ENCODE results near the gene LETM1. TPM values are rescaled to one million over a fixed set of nuclear protein-coding genes. Genes with fewer than 3 reads are reported as not detected.

The LETM1 gene
- total RNA-seq, 4 donors from 2014 or later: 93.3 to 151 (median 121) TPM

GRCh38 chr4:1792832-1793495 is 63.0 kb downstream of the LETM1 start, which contains the start of gene FGFR3:
FGFR3 (plus strand) TSS chr4:1793293; CDS start chr4:1793935, 642 bp downstream.
- H3K4me1 ChIP-seq: peaks cover 8 to 40% (median 19%) of the 10 kb centered on the region in 4 donors
- H3K4me3 ChIP-seq: peak within 1 kb of the TSS; percentile 46 to 88 (median 66)
- peaks cover 0 to 18% of the 10 kb centered on the region in 2 donors for H3K27me3 ChIP-seq
- TF ChIP-seq CTCF (IDR thresholded peaks at IDR 0.05) (no peak), POLR2A (IDR thresholded peaks at IDR 0.05) (peak in 1 of 2 donors; percentile 92)
- peak in 2 of 3 donors; percentile 60 to 80 for DNase-seq
- peak within 1 kb of the TSS in 3 of 4 donors; percentile 75 to 94 (median 85) for H3K27ac ChIP-seq
- H3K9me3 ChIP-seq: no peaks in the 10 kb centered on the region
- H3K36me3 ChIP-seq: no peaks in the 10 kb centered on the region

GRCh38 chr4:1792158-1792831 is 63.7 kb downstream of the LETM1 start:
- Histone ChIP-seq H3K4me3 (peak overlapping the region in 2 of 4 donors; percentile 32 to 88), H3K4me1 (peaks cover 7 to 33% (median 19%) of the 10 kb centered on the region in 4 donors), H3K9me3 (no peaks in the 10 kb centered on the region), H3K36me3 (no peaks in the 10 kb centered on the region), H3K27me3 (peaks cover 0 to 18% of the 10 kb centered on the region in 2 donors), H3K27ac (peak overlapping the region in 2 of 4 donors; percentile 31 to 50)
- no peak for TF ChIP-seq CTCF (IDR thresholded peaks at IDR 0.05)
- TF ChIP-seq POLR2A (IDR thresholded peaks at IDR 0.05): no peak
- no peak for DNase-seq

GRCh38 chr4:1790005-1790404 is 66.0 kb downstream of the LETM1 start:
- no peaks in the 10 kb centered on the region for H3K9me3 ChIP-seq
- peaks cover 0 to 9% of the 10 kb centered on the region in 2 donors for H3K27me3 ChIP-seq
- peaks cover 0 to 18% (median 11%) of the 10 kb centered on the region in 4 donors for H3K4me1 ChIP-seq
- H3K27ac ChIP-seq: no peak overlapping the region
- H3K4me3 ChIP-seq: no peak overlapping the region
- DNase-seq: no peak
- no peak for TF ChIP-seq POLR2A (IDR thresholded peaks at IDR 0.05)
- no peak for TF ChIP-seq CTCF (IDR thresholded peaks at IDR 0.05)
- H3K36me3 ChIP-seq: no peaks in the 10 kb centered on the region

- Histone ChIP-seq H3K9me3 (no peaks in the 10 kb centered on the region), H3K4me1 (peaks cover 0 to 14% (median 7%) of the 10 kb centered on the region in 4 donors), H3K36me3 (no peaks in the 10 kb centered on the region), H3K27me3 (peaks cover 0 to 5% of the 10 kb centered on the region in 2 donors), H3K27ac (no peak overlapping the region), H3K4me3 (no peak overlapping the region)
- TF ChIP-seq POLR2A (IDR thresholded peaks at IDR 0.05) (no peak), CTCF (IDR thresholded peaks at IDR 0.05) (no peak)
- no peak for DNase-seq
These were observed 66.4 kb downstream of the LETM1 start for GRCh38 chr4:1789552-1789951.

DNA sequence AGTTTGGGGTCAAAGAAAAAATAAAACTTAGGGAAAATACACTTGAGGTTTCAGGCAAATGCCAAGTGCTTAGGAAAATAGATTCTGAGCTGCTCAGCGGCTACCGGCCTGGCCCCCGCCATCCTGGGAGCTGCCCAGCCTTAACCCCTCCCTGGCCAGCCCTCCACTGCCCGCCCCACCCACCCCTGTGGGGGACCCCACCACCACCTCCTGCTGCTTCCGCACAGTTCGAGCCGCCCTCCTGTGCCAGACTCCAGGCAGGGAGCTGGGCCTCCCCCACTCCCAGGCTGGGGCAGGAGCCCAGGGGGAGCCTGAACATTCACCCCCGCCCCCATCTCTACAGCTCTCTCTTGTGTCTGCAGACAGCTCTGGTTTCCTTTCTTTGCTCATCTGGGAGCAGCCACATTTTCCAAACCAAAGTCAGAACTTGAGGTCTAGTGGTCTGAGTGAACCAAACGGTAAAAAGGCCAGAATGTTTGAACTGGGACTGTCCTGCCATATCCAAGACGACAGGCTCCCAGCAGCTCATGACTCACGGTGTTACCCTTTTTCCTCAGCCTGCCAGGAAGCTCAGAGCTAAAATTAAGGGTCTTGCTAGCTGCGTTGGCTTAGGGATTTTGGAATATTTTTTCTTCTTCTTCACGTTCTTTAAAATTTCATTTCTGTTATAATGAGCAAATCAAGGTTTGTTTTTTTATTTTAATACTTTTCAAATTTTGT is 67.5 kb downstream of the LETM1 start:
- Histone ChIP-seq H3K36me3 (no peaks in the 10 kb centered on the region), H3K27me3 (no peaks in the 10 kb centered on the region), H3K4me3 (no peak overlapping the region), H3K27ac (no peak overlapping the region), H3K9me3 (no peaks in the 10 kb centered on the region), H3K4me1 (peaks cover 0 to 2% (median 0%) of the 10 kb centered on the region in 4 donors)
- no peak for DNase-seq
- no peak for TF ChIP-seq POLR2A (IDR thresholded peaks at IDR 0.05)
- TF ChIP-seq CTCF (IDR thresholded peaks at IDR 0.05): no peak
